CD14-positive monocyte (primary cell): ENCODE data around the gene ULK3. TPM values are rescaled to one million over a fixed set of nuclear protein-coding genes. Genes with fewer than 3 reads are reported as not detected.
A peak's percentile ranks its signal among the peaks of the same experiment; 100 is the strongest.

Source experiments
- DNase-seq, 3 donors: peaks; one replicate each; pipeline ENCODE4 v3.0.0-alpha.2; 2011 to 2022
- H2AFZ ChIP-seq: 2 replicates; pipeline ENCODE4 v1.6.0; 2012; ENCODE audit warnings: mild to moderate bottlenecking, low read depth, low read length, inconsistent platforms; ENCODE audit not compliant: insufficient read depth, poor library complexity, severe bottlenecking
- H3K27ac ChIP-seq, 2 donors: 1 replicate in 1 of 2; 2 replicates in 1 of 2; pipeline ENCODE4 v1.5.1; 2012 to 2013; ENCODE audit warnings: low read length in 2 of 2, control low read depth in 1 of 2, inconsistent platforms in 1 of 2, low read depth in 1 of 2, mild to moderate bottlenecking in 1 of 2
- H3K27me3 ChIP-seq, 2 donors: one replicate each; pipeline versions ENCODE4 v1.6.0 to v1.6.1; 2011 to 2013; ENCODE audit warnings: low read length in 2 of 2; ENCODE audit not compliant: control insufficient read depth in 2 of 2, insufficient read depth in 2 of 2
- H3K36me3 ChIP-seq, 2 donors: replicated peaks in 1 of 2; 1 replicate in 1 of 2; 2 replicates in 1 of 2; pipeline versions ENCODE4 v1.5.1 to v1.6.1; 2012 to 2013; ENCODE audit warnings: low read length in 2 of 2, control low read depth in 1 of 2, inconsistent platforms in 1 of 2, mild to moderate bottlenecking in 1 of 2; ENCODE audit not compliant: insufficient read depth in 2 of 2, control insufficient read depth in 1 of 2
- H3K4me1 ChIP-seq, 2 donors: 1 replicate in 1 of 2; 2 replicates in 1 of 2; pipeline versions ENCODE4 v1.5.1 to v1.6.1; 2012 to 2013; ENCODE audit warnings: low read length in 2 of 2, control low read depth in 1 of 2, inconsistent platforms in 1 of 2, mild to moderate bottlenecking in 1 of 2, moderate library complexity in 1 of 2; ENCODE audit not compliant: insufficient read depth in 2 of 2, control insufficient read depth in 1 of 2
- H3K4me2 ChIP-seq: replicated peaks from 2 replicates; pipeline ENCODE3; 2012; ENCODE audit warnings: low read length, moderate library complexity, mild to moderate bottlenecking; ENCODE audit not compliant: poor library complexity, severe bottlenecking; ENCODE audit errors: extremely low read depth
- H3K4me3 ChIP-seq, 3 experiments: fragments of 200-600 bp in 1 of 3; sonication (generic) in 1 of 3; replicated peaks in 1 of 3; 1 replicate in 2 of 3; 2 replicates in 1 of 3; pipeline ENCODE4 v1.5.1; 2011 to 2013; ENCODE audit warnings: low read length in 3 of 3, mild to moderate bottlenecking in 3 of 3, control low read depth in 2 of 3, low read depth in 2 of 3, inconsistent platforms in 1 of 3, moderate library complexity in 1 of 3
- H3K79me2 ChIP-seq: 2 replicates; pipeline ENCODE4 v1.6.0; 2012; ENCODE audit warnings: mild to moderate bottlenecking, control low read depth, inconsistent platforms, low read length, moderate library complexity; ENCODE audit not compliant: insufficient read depth
- H3K9ac ChIP-seq: 2 replicates; pipeline ENCODE4 v1.6.0; 2017; ENCODE audit warnings: low read length, mild to moderate bottlenecking; ENCODE audit not compliant: insufficient read depth, poor library complexity, severe bottlenecking
- H3K9me3 ChIP-seq, 2 donors: replicated peaks in 1 of 2; 1 replicate in 1 of 2; 2 replicates in 1 of 2; pipeline versions ENCODE4 v1.5.1 to v1.6.1; 2012 to 2013; ENCODE audit warnings: low read length in 2 of 2, control low read depth in 1 of 2; ENCODE audit not compliant: control insufficient read depth in 1 of 2, insufficient read depth in 1 of 2
- H4K20me1 ChIP-seq: 2 replicates; pipeline ENCODE4 v1.6.0; 2012; ENCODE audit warnings: mild to moderate bottlenecking, low read length, control low read depth, moderate library complexity; ENCODE audit not compliant: insufficient read depth
- H3K27ac Mint-ChIP-seq, 7 donors: one replicate each; pipeline ENCODE4 v1.8.0; 2020; ENCODE audit warnings: mild to moderate bottlenecking in 7 of 7, mixed read lengths in 7 of 7, moderate library complexity in 6 of 7, inconsistent platforms in 2 of 7
- H3K27me3 Mint-ChIP-seq, 3 donors: one replicate each; pipeline ENCODE4 v1.8.0; 2021 to 2022; ENCODE audit warnings: low read depth in 3 of 3, mild to moderate bottlenecking in 3 of 3, mixed read lengths in 3 of 3, moderate library complexity in 3 of 3, inconsistent platforms in 1 of 3
- H3K36me3 Mint-ChIP-seq, 2 donors: one replicate each; pipeline ENCODE4 v1.8.0; 2020; ENCODE audit warnings: mixed read lengths in 2 of 2, inconsistent platforms in 1 of 2, mild to moderate bottlenecking in 1 of 2
- H3K4me1 Mint-ChIP-seq: one replicate; pipeline ENCODE4 v1.8.0; 2020; ENCODE audit warnings: mild to moderate bottlenecking, mixed read lengths
- H3K4me3 Mint-ChIP-seq, 2 donors: one replicate each; pipeline ENCODE4 v1.8.0; 2020; ENCODE audit warnings: mild to moderate bottlenecking in 2 of 2, mixed read lengths in 2 of 2, moderate library complexity in 1 of 2
- H3K9me3 Mint-ChIP-seq, 7 donors: one replicate each; pipeline ENCODE4 v1.8.0; 2020 to 2022; ENCODE audit warnings: mixed read lengths in 7 of 7, mild to moderate bottlenecking in 6 of 7, moderate library complexity in 6 of 7, inconsistent platforms in 2 of 7
- WGBS: methylation state at CpG from one replicate; pipeline ENCODE4 v1.1.5; 2013; ENCODE audit warnings: missing lambda C conversion rate; ENCODE audit not compliant: insufficient coverage; 5-methylcytosine and 5-hydroxymethylcytosine counted together
- intact Hi-C, 2 donors: fragments of 100-400 bp; cut with micrococcal nuclease; formaldehyde crosslinking; loops; one replicate each; pipeline versions ENCODE4 v1.15.0 to v1.15.1; 2023
- polyA plus RNA-seq, 3 donors: library from polyadenylated mRNA; depleted of rRNA in 1 of 3; unstranded in 2 of 3; stranded (reverse) in 1 of 3; fragments of 300-500 nt in 2 of 3; fragments of >200 nt in 1 of 3; fragmentation: Illumina TruSeq in 2 of 3; gene quantifications; 1 replicate in 2 of 3; 2 replicates in 1 of 3; pipeline ENCODE4 v1.2.3, GENCODE V29; 2012 to 2021
- TF ChIP-seq, protein P1 (sequence below): fragments of 200-600 bp; IDR thresholded peaks from one replicate; pipeline ENCODE4 v1.8.0; 2022; ENCODE audit warnings: antibody characterized with exemption, mild to moderate bottlenecking

ULK3 gene
- polyA plus RNA-seq, 3 donors, result 9.4 to 58.7 (median 16.0) TPM

DNA sequence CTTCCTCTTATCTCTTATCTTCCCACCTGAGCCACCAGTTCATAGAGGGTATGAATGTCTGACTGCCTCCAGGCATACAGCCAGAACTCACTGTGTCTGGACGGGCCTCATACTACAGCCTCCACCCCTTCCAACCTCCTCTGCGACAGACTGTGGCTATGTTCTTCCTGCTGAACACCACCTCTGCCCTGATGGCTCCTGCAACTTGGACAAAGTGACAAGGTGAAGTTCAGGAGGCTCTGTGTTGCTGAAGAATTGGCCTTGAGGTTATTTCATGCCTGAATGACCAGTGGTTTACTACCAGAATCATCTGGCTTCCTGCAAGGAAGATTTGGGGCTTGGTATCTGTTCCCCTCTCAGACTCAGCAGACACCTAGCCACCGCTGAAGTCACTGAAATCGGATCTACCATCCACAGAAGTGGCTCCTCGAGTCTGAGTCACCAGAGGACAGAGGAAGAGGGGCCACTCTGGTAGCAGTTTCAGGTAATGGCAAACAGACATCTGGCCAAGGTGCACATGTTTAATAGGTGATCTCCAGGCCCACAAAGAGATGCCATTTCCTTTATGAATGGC lies 14.2 kb upstream of the ULK3 start:
- Histone ChIP-seq H3K27ac (peak overlapping the region in 1 of 2 donors; percentile 42), H3K27me3 (no peaks in the 10 kb centered on the region), H3K4me1 (peaks cover 4 to 14% of the 10 kb centered on the region in 2 donors), H3K4me2 (no peak overlapping the region), H3K36me3 (peaks cover 36 to 48% of the 10 kb centered on the region in 2 donors), H3K9ac (no peak overlapping the region), H4K20me1 (peaks cover 99% of the 10 kb centered on the region), H2AFZ (no peak overlapping the region), H3K4me3 (no peak overlapping the region), H3K9me3 (no peaks in the 10 kb centered on the region), H3K79me2 (peaks cover 83% of the 10 kb centered on the region)
- intact Hi-C loops, result no loop called here
- TF ChIP-seq, protein P1, sequence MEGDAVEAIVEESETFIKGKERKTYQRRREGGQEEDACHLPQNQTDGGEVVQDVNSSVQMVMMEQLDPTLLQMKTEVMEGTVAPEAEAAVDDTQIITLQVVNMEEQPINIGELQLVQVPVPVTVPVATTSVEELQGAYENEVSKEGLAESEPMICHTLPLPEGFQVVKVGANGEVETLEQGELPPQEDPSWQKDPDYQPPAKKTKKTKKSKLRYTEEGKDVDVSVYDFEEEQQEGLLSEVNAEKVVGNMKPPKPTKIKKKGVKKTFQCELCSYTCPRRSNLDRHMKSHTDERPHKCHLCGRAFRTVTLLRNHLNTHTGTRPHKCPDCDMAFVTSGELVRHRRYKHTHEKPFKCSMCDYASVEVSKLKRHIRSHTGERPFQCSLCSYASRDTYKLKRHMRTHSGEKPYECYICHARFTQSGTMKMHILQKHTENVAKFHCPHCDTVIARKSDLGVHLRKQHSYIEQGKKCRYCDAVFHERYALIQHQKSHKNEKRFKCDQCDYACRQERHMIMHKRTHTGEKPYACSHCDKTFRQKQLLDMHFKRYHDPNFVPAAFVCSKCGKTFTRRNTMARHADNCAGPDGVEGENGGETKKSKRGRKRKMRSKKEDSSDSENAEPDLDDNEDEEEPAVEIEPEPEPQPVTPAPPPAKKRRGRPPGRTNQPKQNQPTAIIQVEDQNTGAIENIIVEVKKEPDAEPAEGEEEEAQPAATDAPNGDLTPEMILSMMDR, result no peak
- DNase-seq, result no peak
- Mint-ChIP-seq H3K4me1 (peaks cover 32% of the 10 kb centered on the region), H3K4me3 (no peak overlapping the region), H3K27me3 (no peaks in the 10 kb centered on the region), H3K36me3 (peaks cover 34 to 56% of the 10 kb centered on the region in 2 donors), H3K9me3 (no peaks in the 10 kb centered on the region), H3K27ac (peak overlapping the region in 4 of 7 donors; percentile 30 to 78 (median 49))
- WGBS, result 63% methylated on average over 2 of the region's 5 CpGs

DNA sequence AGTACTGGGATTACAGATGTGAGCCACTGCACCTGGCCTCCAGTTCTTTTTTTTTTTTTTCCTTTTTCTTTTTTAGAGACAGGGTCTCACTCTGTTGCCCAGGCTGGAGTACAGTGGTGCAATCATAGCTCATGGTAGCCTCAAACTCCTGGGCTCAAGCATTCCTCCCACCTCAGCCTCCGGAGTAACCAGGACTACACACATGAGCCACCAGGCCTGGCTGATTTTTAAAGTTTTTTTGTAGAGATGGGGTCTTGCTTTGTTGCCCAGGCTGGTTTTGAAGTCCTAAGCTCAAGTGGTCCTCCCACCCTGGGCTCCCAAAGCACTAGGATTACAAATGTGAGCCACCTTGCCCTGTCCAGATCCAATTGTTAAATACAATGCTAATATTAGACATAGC lies 13.6 kb upstream of the ULK3 start:
- Histone ChIP-seq H3K36me3 (peaks cover 43 to 54% of the 10 kb centered on the region in 2 donors), H3K79me2 (peaks cover 77% of the 10 kb centered on the region), H3K4me1 (peaks cover 4 to 14% of the 10 kb centered on the region in 2 donors), H3K9me3 (no peaks in the 10 kb centered on the region), H3K27me3 (no peaks in the 10 kb centered on the region), H2AFZ (no peak overlapping the region), H3K27ac (peak overlapping the region in 1 of 2 donors; percentile 42), H3K9ac (no peak overlapping the region), H3K4me3 (no peak overlapping the region), H4K20me1 (peaks cover 99% of the 10 kb centered on the region), H3K4me2 (no peak overlapping the region)
- Mint-ChIP-seq H3K9me3 (no peaks in the 10 kb centered on the region), H3K4me1 (peaks cover 32% of the 10 kb centered on the region), H3K27me3 (peaks cover 0 to 1% (median 0%) of the 10 kb centered on the region in 3 donors), H3K36me3 (peaks cover 40 to 62% of the 10 kb centered on the region in 2 donors), H3K4me3 (no peak overlapping the region), H3K27ac (no peak overlapping the region)
- WGBS, result no CpG with 5 or more reads among the region's 1 CpG
- DNase-seq, result no peak
- intact Hi-C loops, result no loop called here
- TF ChIP-seq, protein P1, result no peak
